Stomach (tissue), 9 donors: ENCODE data around the gene CCDC83. TPM values are rescaled to one million over a fixed set of nuclear protein-coding genes. Genes with fewer than 3 reads are reported as not detected.

ENCODE experiments used
- DNase-seq, 2 donors: peaks; one replicate each; pipeline versions ENCODE4 v3.0.0 to v3.0.0-alpha.2; 2013 to 2019
- H3K27ac ChIP-seq, 5 donors: fragments of 200-600 bp in 4 of 5; sonication (generic) in 4 of 5; one replicate each; pipeline ENCODE4 v1.5.1; 2013 to 2019; ENCODE audit warnings: mild to moderate bottlenecking in 1 of 5, moderate library complexity in 1 of 5
- H3K27me3 ChIP-seq, 3 donors: fragments of 200-600 bp; sonication (generic); one replicate each; pipeline ENCODE4 v1.5.1; 2017 to 2019; ENCODE audit warnings: mixed run types in 1 of 3
- H3K36me3 ChIP-seq, 4 donors: fragments of 200-600 bp; sonication (generic); 1 replicate in 3 of 4; 2 replicates in 1 of 4; pipeline ENCODE4 v1.5.1; 2016 to 2019
- H3K4me1 ChIP-seq, 4 donors: fragments of 200-600 bp; sonication (generic); one replicate each; pipeline ENCODE4 v1.5.1; 2016 to 2019
- H3K4me3 ChIP-seq, 4 donors: fragments of 200-600 bp; sonication (generic) in 3 of 4; one replicate each; pipeline ENCODE4 v1.5.1; 2016 to 2019; ENCODE audit warnings: mild to moderate bottlenecking in 1 of 4
- H3K9me3 ChIP-seq, 4 donors: fragments of 200-600 bp; sonication (generic); one replicate each; pipeline ENCODE4 v1.5.1; 2016 to 2019
- CTCF ChIP-seq, 7 experiments: fragments of 450-650 bp in 4 of 7; fragments of 200-600 bp in 3 of 7; sonication (generic) in 3 of 7; IDR thresholded peaks; one replicate each; pipeline ENCODE4 v1.5.1; 2016 to 2019; ENCODE audit warnings: antibody characterized with exemption in 7 of 7, control low read depth in 2 of 7, mild to moderate bottlenecking in 1 of 7
- EP300 ChIP-seq: sonication (generic); formaldehyde crosslinking; IDR thresholded peaks from one replicate; pipeline ENCODE4 v1.6.1; 2017; ENCODE audit warnings: antibody characterized with exemption
- POLR2A ChIP-seq, 4 donors: fragments of 450-650 bp; IDR thresholded peaks; one replicate each; pipeline ENCODE4 v1.6.1; 2016; ENCODE audit warnings: antibody characterized with exemption in 4 of 4, control low read depth in 2 of 4, mild to moderate bottlenecking in 1 of 4, moderate library complexity in 1 of 4
- POLR2AphosphoS5 ChIP-seq, 3 donors: sonication (generic); formaldehyde crosslinking; IDR thresholded peaks; one replicate each; pipeline ENCODE4 v1.6.1; 2016; ENCODE audit warnings: antibody characterized with exemption in 3 of 3
- WGBS, 5 donors: extraction: QIAGEN DNeasy Blood & Tissue Kit in 3 of 5; methylation state at CpG; one replicate each; pipeline versions ENCODE4 v1.1.5 to v1.1.7; 2013 to 2018; 5-methylcytosine and 5-hydroxymethylcytosine counted together
- intact Hi-C: fragments of 100-400 bp; cut with DNase I; formaldehyde crosslinking; loops from one replicate; pipeline ENCODE4 v1.15.1; 2023; ENCODE audit warnings: low total_unique reads
- polyA plus RNA-seq, 3 donors: library from polyadenylated mRNA; stranded (reverse); fragments of 200-250 nt; gene quantifications; one replicate each; pipeline ENCODE4 v1.2.3, GENCODE V29; 2013
- total RNA-seq, 5 donors: library from RNA; depleted of rRNA; stranded (reverse); fragments of >200 nt; gene quantifications; one replicate each; pipeline versions ENCODE4 v1.1.0 to v1.2.3, GENCODE V29; 2014 to 2016
- donor health status: healthy with polysubstance abuse.
- donor health status: Bipolar disorder and iron deficiency.
- donor health status: healthy.

Gene CCDC83
- total and polyA plus RNA-seq, 8 donors, result 0.45 to 2.6 TPM; not detected in 6

- no peaks in the 10 kb centered on the region for H3K36me3 ChIP-seq
- H3K27me3 ChIP-seq, result no peaks in the 10 kb centered on the region
- intact Hi-C loops, result no loop called here
- H3K9me3 ChIP-seq, result no peaks in the 10 kb centered on the region
- no peak for TF ChIP-seq EP300
- TF ChIP-seq CTCF (IDR thresholded peaks at IDR 0.05), result no peak
- TF ChIP-seq POLR2AphosphoS5 (IDR thresholded peaks at IDR 0.05), result no peak
- TF ChIP-seq POLR2A (IDR thresholded peaks at IDR 0.05), result no peak
- no peak overlapping the region for H3K27ac ChIP-seq
- H3K4me3 ChIP-seq, result no peak overlapping the region
- no peak for DNase-seq
- H3K4me1 ChIP-seq, result no peaks in the 10 kb centered on the region
- 42 to 92% (median 50%) methylated on average over 2 of the region's 2 CpGs for WGBS, 5 donors
Measured at GRCh38 chr11:85898456-85898855, 43.3 kb downstream of the CCDC83 start.

- DNase-seq, result no peak
- Histone ChIP-seq H3K27ac (no peak overlapping the region), H3K4me3 (no peak overlapping the region), H3K36me3 (no peaks in the 10 kb centered on the region), H3K4me1 (no peaks in the 10 kb centered on the region), H3K9me3 (no peaks in the 10 kb centered on the region), H3K27me3 (no peaks in the 10 kb centered on the region)
- 71 to 90% (median 89%) methylated on average over 3 of the region's 3 CpGs for WGBS, 5 donors
- intact Hi-C loops, result no loop called here
- TF ChIP-seq CTCF (IDR thresholded peaks at IDR 0.05) (no peak), POLR2A (IDR thresholded peaks at IDR 0.05) (no peak), EP300 (no peak), POLR2AphosphoS5 (IDR thresholded peaks at IDR 0.05) (no peak)
Measured at GRCh38 chr11:85902353-85902752, 47.2 kb downstream of the CCDC83 start.

- H3K4me3 ChIP-seq, result no peak overlapping the region
- TF ChIP-seq EP300 (no peak), POLR2A (IDR thresholded peaks at IDR 0.05) (no peak), POLR2AphosphoS5 (IDR thresholded peaks at IDR 0.05) (no peak), CTCF (IDR thresholded peaks at IDR 0.05) (no peak)
- no peaks in the 10 kb centered on the region for H3K36me3 ChIP-seq
- intact Hi-C loops, result no loop called here
- H3K9me3 ChIP-seq, result no peaks in the 10 kb centered on the region
- no peaks in the 10 kb centered on the region for H3K4me1 ChIP-seq
- no peaks in the 10 kb centered on the region for H3K27me3 ChIP-seq
- H3K27ac ChIP-seq, result no peak overlapping the region
- DNase-seq, result no peak
- WGBS, 5 donors, result 85 to 92% (median 87%) methylated on average over 4 of the region's 4 CpGs
Measured at GRCh38 chr11:85903406-85903805, 48.2 kb downstream of the CCDC83 start.

GRCh38 chr11:85903811-85904210, 48.6 kb downstream of the CCDC83 start:
- Histone ChIP-seq H3K4me3 (no peak overlapping the region), H3K27ac (no peak overlapping the region), H3K27me3 (no peaks in the 10 kb centered on the region), H3K36me3 (no peaks in the 10 kb centered on the region), H3K9me3 (no peaks in the 10 kb centered on the region), H3K4me1 (no peaks in the 10 kb centered on the region)
- no peak for DNase-seq
- intact Hi-C loops, result no loop called here
- TF ChIP-seq EP300 (no peak), POLR2A (IDR thresholded peaks at IDR 0.05) (no peak), CTCF (IDR thresholded peaks at IDR 0.05) (no peak), POLR2AphosphoS5 (IDR thresholded peaks at IDR 0.05) (no peak)
- 95 to 98% (median 97%) methylated on average over 3 of the region's 3 CpGs for WGBS, 5 donors
